Measurements from ENCODE around the gene PRKAR1A.

GRCh38 chr17:68598545-68598961 lies 86.3 kb downstream of the PRKAR1A start:
- TF ChIP-seq CTCF (IDR thresholded peaks at IDR 0.05) (no peak), POLR2A (IDR thresholded peaks at IDR 0.05) (no peak)
